ENCODE data around the gene POR. TPM values are rescaled to one million over a fixed set of nuclear protein-coding genes. Genes with fewer than 3 reads are reported as not detected.
"Not testable (repeated sequence)": the region's sequence is repeated elsewhere in the genome, so short reads cannot be mapped to it uniquely, and the experiment has no call there.

The POR gene
- total RNA-seq, 1 donor from 2014 or later = 62.2 TPM

GRCh38 chr7:76000566-76000965, 85.6 kb downstream of the POR start:
- no peak for TF ChIP-seq CTCF (IDR thresholded peaks at IDR 0.05)
- Mint-ChIP-seq H3K4me3 (ENCODE audit: unreplicated experiment) (no peak overlapping the region), H3K4me1 (ENCODE audit: low read depth) (no peaks in the 10 kb centered on the region), H3K27me3 (ENCODE audit: low read depth) (no peaks in the 10 kb centered on the region), H3K9me3 (ENCODE audit: low read depth) (no peaks in the 10 kb centered on the region), H3K36me3 (ENCODE audit: low read depth) (peaks cover 17% of the 10 kb centered on the region), H3K27ac (ENCODE audit: unreplicated experiment) (no peak overlapping the region)
- DNase-seq (ENCODE audit: low spot score) = peak; percentile 78

- Mint-ChIP-seq H3K27ac (ENCODE audit: unreplicated experiment) (no peak overlapping the region), H3K36me3 (ENCODE audit: low read depth) (peaks cover 9% of the 10 kb centered on the region), H3K27me3 (ENCODE audit: low read depth) (no peaks in the 10 kb centered on the region), H3K9me3 (ENCODE audit: low read depth) (no peaks in the 10 kb centered on the region), H3K4me1 (ENCODE audit: low read depth) (no peaks in the 10 kb centered on the region), H3K4me3 (ENCODE audit: unreplicated experiment) (no peak overlapping the region)
- no peak for TF ChIP-seq CTCF (IDR thresholded peaks at IDR 0.05)
- no peak for DNase-seq (ENCODE audit: low spot score)
Observed at GRCh38 chr7:76002139-76002538, 87.2 kb downstream of the POR start.

- Mint-ChIP-seq H3K36me3 (ENCODE audit: low read depth) (peaks cover 9% of the 10 kb centered on the region), H3K27me3 (ENCODE audit: low read depth) (no peaks in the 10 kb centered on the region), H3K4me3 (ENCODE audit: unreplicated experiment) (no peak overlapping the region), H3K4me1 (ENCODE audit: low read depth) (no peaks in the 10 kb centered on the region), H3K9me3 (ENCODE audit: low read depth) (no peaks in the 10 kb centered on the region), H3K27ac (ENCODE audit: unreplicated experiment) (no peak overlapping the region)
- DNase-seq (ENCODE audit: low spot score) = peak; percentile 42
- TF ChIP-seq CTCF (IDR thresholded peaks at IDR 0.05) = no peak
Observed at GRCh38 chr7:76002822-76003221, 87.9 kb downstream of the POR start.

- no peak overlapping the region for H3K4me3 Mint-ChIP-seq (ENCODE audit: unreplicated experiment)
- DNase-seq (ENCODE audit: low spot score) = peak; percentile 21
- no peaks in the 10 kb centered on the region for H3K4me1 Mint-ChIP-seq (ENCODE audit: low read depth)
- no peak overlapping the region for H3K27ac Mint-ChIP-seq (ENCODE audit: unreplicated experiment)
- no peaks in the 10 kb centered on the region for H3K9me3 Mint-ChIP-seq (ENCODE audit: low read depth)
- no peak for TF ChIP-seq CTCF (IDR thresholded peaks at IDR 0.05)
- peaks cover 9% of the 10 kb centered on the region for H3K36me3 Mint-ChIP-seq (ENCODE audit: low read depth)
- H3K27me3 Mint-ChIP-seq (ENCODE audit: low read depth) = no peaks in the 10 kb centered on the region
Observed at GRCh38 chr7:76003351-76003750, 88.4 kb downstream of the POR start.

GRCh38 chr7:76005004-76005403, 90.0 kb downstream of the POR start:
- H3K27ac Mint-ChIP-seq (ENCODE audit: unreplicated experiment); H3K4me3 Mint-ChIP-seq (ENCODE audit: unreplicated experiment); H3K4me1 Mint-ChIP-seq (ENCODE audit: low read depth); DNase-seq (ENCODE audit: low spot score); H3K36me3 Mint-ChIP-seq (ENCODE audit: low read depth); H3K9me3 Mint-ChIP-seq (ENCODE audit: low read depth); H3K27me3 Mint-ChIP-seq (ENCODE audit: low read depth): not testable (repeated sequence)

GRCh38 chr7:76008156-76008687, 93.3 kb downstream of the POR start:
- H3K9me3 Mint-ChIP-seq (ENCODE audit: low read depth) = no peaks in the 10 kb centered on the region
- no peak for TF ChIP-seq CTCF (IDR thresholded peaks at IDR 0.05)
- H3K36me3 Mint-ChIP-seq (ENCODE audit: low read depth) = peaks cover 9% of the 10 kb centered on the region
- H3K27ac Mint-ChIP-seq (ENCODE audit: unreplicated experiment) = peak overlapping the region; percentile 22
- no peak for DNase-seq (ENCODE audit: low spot score)
- H3K4me1 Mint-ChIP-seq (ENCODE audit: low read depth) = peaks cover 25% of the 10 kb centered on the region
- H3K27me3 Mint-ChIP-seq (ENCODE audit: low read depth) = no peaks in the 10 kb centered on the region
- H3K4me3 Mint-ChIP-seq (ENCODE audit: unreplicated experiment) = no peak overlapping the region

Data from chondrocyte (in vitro differentiated cells).